SK-N-SH (cell line): ENCODE results near the gene SPATA33. TPM values are rescaled to one million over a fixed set of nuclear protein-coding genes. Genes with fewer than 3 reads are reported as not detected.

Experiments used
- CTCF ChIA-PET: fragments of 300-600, 350-600 bp; formaldehyde crosslinking; extraction: SDS; loops from one replicate; lab custom pipeline; 2021; lab: Yijun Ruan, JAX
- POLR2A ChIA-PET: fragments of 350-600 bp; sonication (Branson Sonifier 250); formaldehyde crosslinking; extraction: SDS; loops from one replicate; lab custom pipeline; 2020; ENCODE audit warnings: antibody characterized with exemption, inconsistent platforms; lab: Yijun Ruan, JAX
- DNase-seq: peaks from one replicate; pipeline ENCODE4 v3.0.0; 2012
- H2AFZ ChIP-seq: fragments of 200-600 bp; sonication (generic); 2 replicates; pipeline ENCODE4 v1.8.1; 2016; ENCODE audit warnings: antibody characterized with exemption, mild to moderate bottlenecking, low read depth
- H3F3A ChIP-seq: fragments of 200-600 bp; sonication (generic); replicated peaks from 2 replicates; pipeline ENCODE3; 2016; ENCODE audit warnings: antibody characterized with exemption, mild to moderate bottlenecking; ENCODE audit not compliant: insufficient read depth
- H3K27ac ChIP-seq, 2 experiments: fragments of 200-500 bp in 1 of 2; fragments of 200-600 bp in 1 of 2; sonication (Bioruptor generic) in 1 of 2; sonication (generic), shearing (Covaris generic) in 1 of 2; 2 replicates each; pipeline versions ENCODE4 v1.5.1 to v1.6.1; 2014 to 2016; ENCODE audit warnings: low read depth in 2 of 2, inconsistent platforms in 1 of 2, low read length in 1 of 2, mild to moderate bottlenecking in 1 of 2, mixed read lengths in 1 of 2
- H3K27me3 ChIP-seq: fragments of 200-600 bp; sonication (generic), shearing (Covaris generic); 2 replicates; pipeline ENCODE4 v1.6.1; 2016; ENCODE audit warnings: mixed run types; ENCODE audit not compliant: insufficient read depth
- H3K36me3 ChIP-seq, 2 experiments: fragments of 200-500 bp in 1 of 2; fragments of 200-600 bp in 1 of 2; sonication (Bioruptor generic) in 1 of 2; sonication (generic) in 1 of 2; replicated peaks in 1 of 2; 2 replicates each; pipeline versions ENCODE3 to v1.5.1; 2014 to 2016; ENCODE audit warnings: low read length in 1 of 2, mild to moderate bottlenecking in 1 of 2; ENCODE audit not compliant: insufficient read depth in 2 of 2, control insufficient read depth in 1 of 2
- H3K4me1 ChIP-seq, 2 experiments: fragments of 200-500 bp in 1 of 2; fragments of 200-600 bp in 1 of 2; sonication (Bioruptor generic) in 1 of 2; sonication (generic), shearing (Covaris generic) in 1 of 2; 2 replicates each; pipeline versions ENCODE4 v1.5.1 to v1.6.1; 2014 to 2016; ENCODE audit warnings: low read depth in 1 of 2, low read length in 1 of 2, mixed run types in 1 of 2; ENCODE audit not compliant: insufficient read depth in 2 of 2, control insufficient read depth in 1 of 2
- H3K4me2 ChIP-seq: fragments of 200-600 bp; sonication (generic), shearing (Covaris generic); 2 replicates; pipeline ENCODE4 v1.6.1; 2017; ENCODE audit warnings: mixed run types
- H3K4me3 ChIP-seq, 2 experiments: fragments of 200-500 bp in 1 of 2; fragments of 200-600 bp in 1 of 2; sonication (Bioruptor generic) in 1 of 2; sonication (generic), shearing (Covaris generic) in 1 of 2; 2 replicates each; pipeline versions ENCODE4 v1.5.1 to v1.8.1; 2014 to 2016; ENCODE audit warnings: low read depth in 2 of 2, inconsistent platforms in 1 of 2, low read length in 1 of 2, mild to moderate bottlenecking in 1 of 2, mixed read lengths in 1 of 2, moderate library complexity in 1 of 2
- H3K79me2 ChIP-seq: fragments of 200-600 bp; sonication (generic); 2 replicates; pipeline ENCODE4 v1.8.1; 2017; ENCODE audit warnings: mild to moderate bottlenecking; ENCODE audit not compliant: insufficient read depth
- H3K9ac ChIP-seq: fragments of 200-600 bp; sonication (generic); 2 replicates; pipeline ENCODE4 v1.6.1; 2017; ENCODE audit warnings: mixed run types
- H3K9me2 ChIP-seq: fragments of 200-600 bp; sonication (generic); 2 replicates; pipeline ENCODE4 v1.6.1; 2017; ENCODE audit warnings: mixed run types
- H3K9me3 ChIP-seq: fragments of 200-600 bp; sonication (generic); 2 replicates; pipeline ENCODE4 v1.6.1; 2017; ENCODE audit warnings: mixed run types, mild to moderate bottlenecking, moderate library complexity
- H4K20me1 ChIP-seq: fragments of 200-600 bp; sonication (generic); 2 replicates; pipeline ENCODE4 v1.6.1; 2017; ENCODE audit warnings: mild to moderate bottlenecking, mixed run types; ENCODE audit not compliant: insufficient read depth
- CTCF ChIP-seq: fragments of 200-600 bp; sonication (generic); IDR thresholded peaks from 2 replicates; pipeline ENCODE4 v1.6.1; 2017; ENCODE audit warnings: antibody characterized with exemption, mild to moderate bottlenecking, moderate library complexity
- ELF1 ChIP-seq: IDR thresholded peaks from 2 replicates; pipeline ENCODE4 v1.4.0; 2012
- FOXM1 ChIP-seq: IDR thresholded peaks from 2 replicates; pipeline ENCODE4 v1.4.0; 2012; ENCODE audit warnings: low read depth, mild to moderate bottlenecking
- GATA2 ChIP-seq: sonication (generic); formaldehyde crosslinking; IDR thresholded peaks from 2 replicates; pipeline ENCODE4 v1.5.0; 2020; ENCODE audit warnings: mild to moderate bottlenecking, missing genetic modification reagents
- IRF3 ChIP-seq: fragments of 150-350 bp; IDR thresholded peaks from 2 replicates; pipeline ENCODE4 v1.6.1; 2016; ENCODE audit warnings: mild to moderate bottlenecking, low read depth, low read length
- MAX ChIP-seq: IDR thresholded peaks from 2 replicates; pipeline ENCODE4 v1.4.0; 2012; ENCODE audit warnings: low read depth
- MXI1 ChIP-seq: IDR thresholded peaks from 2 replicates; pipeline ENCODE4 v1.6.1; 2012; ENCODE audit warnings: mild to moderate bottlenecking, low read depth, low read length, improper control_type of control experiment
- NRF1 ChIP-seq: IDR thresholded peaks from 2 replicates; pipeline ENCODE4 v1.6.1; 2012; ENCODE audit warnings: low read depth, mild to moderate bottlenecking, low read length
- PBX3 ChIP-seq: IDR thresholded peaks from 2 replicates; pipeline ENCODE4; 2012
- REST ChIP-seq: IDR thresholded peaks from 2 replicates; pipeline ENCODE4 v1.6.1; 2012; ENCODE audit warnings: mild to moderate bottlenecking, low read depth, low read length, moderate library complexity
- RFX5 ChIP-seq: IDR thresholded peaks from 2 replicates; pipeline ENCODE4 v1.6.1; 2012; ENCODE audit warnings: mild to moderate bottlenecking, improper control_type of control experiment, low read length
- SMC3 ChIP-seq: IDR thresholded peaks from 2 replicates; pipeline ENCODE4 v1.6.1; 2012; ENCODE audit warnings: low read depth, low read length, improper control_type of control experiment
- TAF1 ChIP-seq: IDR thresholded peaks from 2 replicates; pipeline ENCODE4 v1.6.1; 2012; ENCODE audit warnings: low read depth, mild to moderate bottlenecking, low read length, moderate library complexity, borderline replicate concordance
- TCF12 ChIP-seq: IDR thresholded peaks from 2 replicates; pipeline ENCODE4 v1.4.0; 2012
- USF1 ChIP-seq: IDR thresholded peaks from 2 replicates; pipeline ENCODE4 v1.4.0; 2012; ENCODE audit warnings: low read depth, borderline replicate concordance
- USF2 ChIP-seq: fragments of 150-350 bp; IDR thresholded peaks from 2 replicates; pipeline ENCODE4 v1.6.1; 2017; ENCODE audit warnings: antibody characterized with exemption, low read length, low read depth, borderline replicate concordance
- WGBS: methylation state at CpG from one replicate; pipeline ENCODE4 v1.1.6; 2017; ENCODE audit warnings: low lambda C conversion rate; 5-methylcytosine and 5-hydroxymethylcytosine counted together
- polyA plus RNA-seq, 3 experiments: library from polyadenylated mRNA; depleted of rRNA; stranded (reverse); fragments of >200 nt; gene quantifications; 2 replicates each; pipeline ENCODE4 v1.2.3, GENCODE V29; 2012

Gene SPATA33
- polyA plus RNA-seq, 1 of the 3 experiments (the other 2 are of a cell fraction), result 7.2 TPM

- DNase-seq, result no peak
- peaks cover 36% of the 10 kb centered on the region for H3K79me2 ChIP-seq
- H3K36me3 ChIP-seq, result peaks cover 11 to 28% of the 10 kb centered on the region in 2 experiments
- ChIA-PET POLR2A (no interaction called here), CTCF (interaction anchor here (1.0 to 2.1 kb wide), 2 partner anchors 12 to 26 kb away, joined by 4 to 8 read pairs; no protein-coding TSS in a partner anchor)
- H3K27me3 ChIP-seq, result no peaks in the 10 kb centered on the region
- no peak overlapping the region for H3K4me3 ChIP-seq
- no peaks in the 10 kb centered on the region for H3K9me3 ChIP-seq
- no peak overlapping the region for H3K27ac ChIP-seq
- no peak for TF ChIP-seq MAX
- no peak for TF ChIP-seq FOXM1
- TF ChIP-seq TAF1, result no peak
- TF ChIP-seq, all 33 proteins: peak for 0
- Histone ChIP-seq H4K20me1 (no peaks in the 10 kb centered on the region), H3K4me1 (peaks cover 4 to 7% of the 10 kb centered on the region in 2 experiments; a peak in 1 of 4 replicates), H3F3A (peaks cover 3% of the 10 kb centered on the region), H3K9me2 (no peaks in the 10 kb centered on the region), H3K4me2 (no peak overlapping the region), H2AFZ (no peak overlapping the region), H3K9ac (no peak overlapping the region)
- WGBS, result 96% methylated on average over 5 of the region's 5 CpGs
Observed at GRCh38 chr16:89688395-89688794, 30.8 kb downstream of the SPATA33 start.

GRCh38 chr16:89689142-89689541 lies 31.5 kb downstream of the SPATA33 start:
- H3K9ac ChIP-seq, result no peak overlapping the region
- H3K9me3 ChIP-seq, result no peaks in the 10 kb centered on the region
- H3F3A ChIP-seq, result peaks cover 3% of the 10 kb centered on the region
- peaks cover 36% of the 10 kb centered on the region for H3K79me2 ChIP-seq
- DNase-seq, result no peak
- H3K27ac ChIP-seq, result no peak overlapping the region
- peaks cover 11 to 36% of the 10 kb centered on the region in 2 experiments for H3K36me3 ChIP-seq
- no peaks in the 10 kb centered on the region for H3K27me3 ChIP-seq
- ChIA-PET POLR2A (no interaction called here), CTCF (interaction anchor here (0.6 to 2.1 kb wide), 3 partner anchors 11 to 105 kb away, joined by 3 to 8 read pairs (median 5); no protein-coding TSS in a partner anchor)
- 92% methylated on average over 13 of the region's 13 CpGs for WGBS
- H2AFZ ChIP-seq, result no peak overlapping the region
- no peak overlapping the region for H3K4me2 ChIP-seq
- peaks cover 4 to 7% of the 10 kb centered on the region in 2 experiments; a peak in 1 of 4 replicates for H3K4me1 ChIP-seq
- no peaks in the 10 kb centered on the region for H3K9me2 ChIP-seq
- H3K4me3 ChIP-seq, result no peak overlapping the region
- H4K20me1 ChIP-seq, result no peaks in the 10 kb centered on the region
- TF ChIP-seq MAX, result no peak
- TF ChIP-seq CTCF, result no peak
- no peak for TF ChIP-seq ELF1
- no peak for TF ChIP-seq IRF3
- TF ChIP-seq PBX3, result no peak
- TF ChIP-seq MXI1, result no peak
- no peak for TF ChIP-seq SMC3
- TF ChIP-seq RFX5, result no peak
- TF ChIP-seq USF1, result no peak
- TF ChIP-seq TCF12, result no peak
- no peak for TF ChIP-seq REST
- no peak for TF ChIP-seq TAF1
- no peak for TF ChIP-seq FOXM1
- no peak for TF ChIP-seq USF2
- no peak for TF ChIP-seq NRF1
- no peak for TF ChIP-seq GATA2 (CRISPR knock-in tag)
